ENCODE measurements around the gene SNX33.

The SNX33 gene

GRCh38 chr15:75661100-75661755 lies 13.5 kb downstream of the SNX33 start:
- ATAC-seq = peak; percentile 99
- no peak for TF ChIP-seq TCF4 (CRISPR knock-in tag; IDR thresholded peaks at IDR 0.05; ENCODE audit: borderline replicate concordance)
- no peak for TF ChIP-seq BACH2 (CRISPR knock-in tag; IDR thresholded peaks at IDR 0.05; ENCODE audit: borderline replicate concordance)
- no peak for TF ChIP-seq TOX (CRISPR knock-in tag; IDR thresholded peaks at IDR 0.05; ENCODE audit: borderline replicate concordance)
- TF ChIP-seq ZC3H10 (CRISPR knock-in tag; IDR thresholded peaks at IDR 0.05) = no peak
- TF ChIP-seq CSDC2 (CRISPR knock-in tag; IDR thresholded peaks at IDR 0.05) = no peak
- TF ChIP-seq ZNF565 (CRISPR knock-in tag; conservative IDR thresholded peaks at IDR 0.05; ENCODE audit: low read depth) = no peak
- no peak for TF ChIP-seq PPARA (CRISPR knock-in tag; IDR thresholded peaks at IDR 0.05; ENCODE audit: borderline replicate concordance)
- TF ChIP-seq RARB (CRISPR knock-in tag; IDR thresholded peaks at IDR 0.05) = no peak
- no peak for TF ChIP-seq CSRNP3 (CRISPR knock-in tag; IDR thresholded peaks at IDR 0.05)
- TF ChIP-seq ESRRG (CRISPR knock-in tag; IDR thresholded peaks at IDR 0.05) = no peak
- no peak for TF ChIP-seq PATZ1 (CRISPR knock-in tag; IDR thresholded peaks at IDR 0.05; ENCODE audit: borderline replicate concordance)

GRCh38 chr15:75661756-75662140 lies 14.0 kb downstream of the SNX33 start:
- no peak for ATAC-seq
- TF ChIP-seq BACH2 (CRISPR knock-in tag; IDR thresholded peaks at IDR 0.05; ENCODE audit: borderline replicate concordance) (no peak), ZFP3 (CRISPR knock-in tag; IDR thresholded peaks at IDR 0.05) (no peak), ZFP30 (CRISPR knock-in tag; IDR thresholded peaks at IDR 0.05) (no peak), ESRRG (CRISPR knock-in tag; IDR thresholded peaks at IDR 0.05) (no peak), GLIS3 (CRISPR knock-in tag; IDR thresholded peaks at IDR 0.05) (no peak)

- TF ChIP-seq ESRRG (CRISPR knock-in tag; IDR thresholded peaks at IDR 0.05) = no peak
- TF ChIP-seq ARNTL (CRISPR knock-in tag; IDR thresholded peaks at IDR 0.05; ENCODE audit: borderline replicate concordance, low read depth) = no peak
- no peak for TF ChIP-seq OSR1 (CRISPR knock-in tag; IDR thresholded peaks at IDR 0.05)
- TF ChIP-seq PPARA (CRISPR knock-in tag; IDR thresholded peaks at IDR 0.05; ENCODE audit: borderline replicate concordance) = no peak
- no peak for TF ChIP-seq POU6F1 (CRISPR knock-in tag; IDR thresholded peaks at IDR 0.05; ENCODE audit: borderline replicate concordance, low read depth)
- no peak for TF ChIP-seq ZNF70 (CRISPR knock-in tag; IDR thresholded peaks at IDR 0.05)
- TF ChIP-seq TSHZ2 (CRISPR knock-in tag; IDR thresholded peaks at IDR 0.05) = no peak
- no peak for TF ChIP-seq ZNF565 (CRISPR knock-in tag; conservative IDR thresholded peaks at IDR 0.05; ENCODE audit: low read depth)
- TF ChIP-seq PATZ1 (CRISPR knock-in tag; IDR thresholded peaks at IDR 0.05; ENCODE audit: borderline replicate concordance) = no peak
- TF ChIP-seq RARB (CRISPR knock-in tag; IDR thresholded peaks at IDR 0.05) = no peak
- TF ChIP-seq SNAI2 (CRISPR knock-in tag; IDR thresholded peaks at IDR 0.05) = no peak
- TF ChIP-seq ZC3H10 (CRISPR knock-in tag; IDR thresholded peaks at IDR 0.05) = no peak
- no peak for TF ChIP-seq CREB5 (CRISPR knock-in tag; IDR thresholded peaks at IDR 0.05; ENCODE audit: low read depth)
- ATAC-seq = no peak
Observed at GRCh38 chr15:75662823-75663519, 15.3 kb downstream of the SNX33 start.

Data from SK-N-SH treated with all-trans-retinoic acid at 6 μM for 48 hours (cell line).